ENCODE measurements around the gene RAB29. TPM values are rescaled to one million over a fixed set of nuclear protein-coding genes. Genes with fewer than 3 reads are reported as not detected.

Gene RAB29
- total RNA-seq, 2 experiments from 2014 or later, result 11.7 to 11.8 TPM

- Mint-ChIP-seq H3K27me3 (no peaks in the 10 kb centered on the region), H3K4me1 (ENCODE audit: low read depth) (peaks cover 13% of the 10 kb centered on the region), H3K4me3 (no peak overlapping the region), H3K9me3 (no peaks in the 10 kb centered on the region), H3K27ac (no peak overlapping the region), H3K36me3 (ENCODE audit: low read depth) (peaks cover 6% of the 10 kb centered on the region)
- Histone ChIP-seq H3K27me3 (ENCODE audit: control insufficient read depth in 1 of 2, insufficient read depth in 2 of 2, low read length in 2 of 2) (no peaks in the 10 kb centered on the region), H3K4me3 (ENCODE audit: low read length) (no peak overlapping the region), H3K36me3 (ENCODE audit: insufficient read depth, low read length) (no peaks in the 10 kb centered on the region), H3K4me1 (ENCODE audit: insufficient read depth, low read length) (peaks cover 5% of the 10 kb centered on the region), H3K27ac (ENCODE audit: low read depth in 1 of 2, low read length in 2 of 2) (no peak overlapping the region), H3K9me3 (ENCODE audit: control insufficient read depth in 1 of 2, insufficient read depth in 1 of 2, low read length in 2 of 2) (no peaks in the 10 kb centered on the region)
- POLR2A ChIA-PET, result no interaction called here
- TF ChIP-seq CTCF (IDR thresholded peaks at IDR 0.05), result no peak
- DNase-seq (no peak), ATAC-seq (ENCODE audit: poor library complexity) (no peak)
- intact Hi-C loops (cut with DNase I, micrococcal nuclease), result no loop called here
- CTCF ChIA-PET, result no interaction called here
Observed at GRCh38 chr1:205822397-205822796, 47.1 kb upstream of the RAB29 start.

- Mint-ChIP-seq H3K27ac (no peak overlapping the region), H3K4me3 (no peak overlapping the region), H3K9me3 (no peaks in the 10 kb centered on the region), H3K4me1 (ENCODE audit: low read depth) (peaks cover 15% of the 10 kb centered on the region), H3K36me3 (ENCODE audit: low read depth) (peaks cover 8% of the 10 kb centered on the region), H3K27me3 (no peaks in the 10 kb centered on the region)
- intact Hi-C loops (cut with DNase I, micrococcal nuclease), result no loop called here
- ATAC-seq (ENCODE audit: poor library complexity) (no peak), DNase-seq (no peak)
- POLR2A ChIA-PET, result no interaction called here
- Histone ChIP-seq H3K36me3 (ENCODE audit: insufficient read depth, low read length) (no peaks in the 10 kb centered on the region), H3K4me1 (ENCODE audit: insufficient read depth, low read length) (peaks cover 10% of the 10 kb centered on the region), H3K27ac (ENCODE audit: low read depth in 1 of 2, low read length in 2 of 2) (no peak overlapping the region), H3K9me3 (ENCODE audit: control insufficient read depth in 1 of 2, insufficient read depth in 1 of 2, low read length in 2 of 2) (no peaks in the 10 kb centered on the region), H3K27me3 (ENCODE audit: control insufficient read depth in 1 of 2, insufficient read depth in 2 of 2, low read length in 2 of 2) (no peaks in the 10 kb centered on the region), H3K4me3 (ENCODE audit: low read length) (no peak overlapping the region)
- CTCF ChIA-PET, result no interaction called here
- no peak for TF ChIP-seq CTCF (IDR thresholded peaks at IDR 0.05)
Observed at GRCh38 chr1:205817988-205818387, 42.7 kb upstream of the RAB29 start.

GRCh38 chr1:205817364-205817763, 42.1 kb upstream of the RAB29 start:
- Histone ChIP-seq H3K4me3 (ENCODE audit: low read length) (no peak overlapping the region), H3K27ac (ENCODE audit: low read depth in 1 of 2, low read length in 2 of 2) (no peak overlapping the region), H3K4me1 (ENCODE audit: insufficient read depth, low read length) (peaks cover 13% of the 10 kb centered on the region), H3K9me3 (ENCODE audit: control insufficient read depth in 1 of 2, insufficient read depth in 1 of 2, low read length in 2 of 2) (no peaks in the 10 kb centered on the region), H3K27me3 (ENCODE audit: control insufficient read depth in 1 of 2, insufficient read depth in 2 of 2, low read length in 2 of 2) (no peaks in the 10 kb centered on the region), H3K36me3 (ENCODE audit: insufficient read depth, low read length) (no peaks in the 10 kb centered on the region)
- intact Hi-C loops (cut with DNase I, micrococcal nuclease), result no loop called here
- POLR2A ChIA-PET, result interaction anchor here (1.0 to 1.3 kb wide), 2 partner anchors 9 to 12 kb away, joined by 3 read pairs; no protein-coding TSS in a partner anchor
- CTCF ChIA-PET, result interaction anchor here (1.3 kb wide), 1 partner anchor 160 kb away, joined by 3 read pairs; no protein-coding TSS in a partner anchor
- no peak overlapping the region for H3K4me3 Mint-ChIP-seq
- DNase-seq (no peak), ATAC-seq (ENCODE audit: poor library complexity) (no peak)
- peaks cover 10% of the 10 kb centered on the region for H3K36me3 Mint-ChIP-seq (ENCODE audit: low read depth)
- peaks cover 17% of the 10 kb centered on the region for H3K4me1 Mint-ChIP-seq (ENCODE audit: low read depth)
- H3K9me3 Mint-ChIP-seq, result no peaks in the 10 kb centered on the region
- H3K27me3 Mint-ChIP-seq, result no peaks in the 10 kb centered on the region
- no peak overlapping the region for H3K27ac Mint-ChIP-seq
- no peak for TF ChIP-seq CTCF (IDR thresholded peaks at IDR 0.05)

Data from CD4-positive, alpha-beta T cell (primary cell).